ENCODE measurements around the gene PRDM10. TPM values are rescaled to one million over a fixed set of nuclear protein-coding genes. Genes with fewer than 3 reads are reported as not detected.

The PRDM10 gene
- total and polyA plus RNA-seq, 2 experiments from 2014 or later = 4.1 to 12.0 TPM

- H3K27me3 ChIP-seq = no peaks in the 10 kb centered on the region
- no peak for DNase-seq (ENCODE audit: low read depth in 1 of 2, low spot score in 1 of 2)
- no peak for TF ChIP-seq CTCF (IDR thresholded peaks at IDR 0.05; ENCODE audit: low read depth, low read length)
- H3K9me3 ChIP-seq (ENCODE audit: low read depth) = no peaks in the 10 kb centered on the region
- H3K4me1 ChIP-seq (ENCODE audit: low read depth) = peaks cover 3% of the 10 kb centered on the region
- no peak overlapping the region for H3K27ac ChIP-seq
- no peaks in the 10 kb centered on the region for H3K36me3 ChIP-seq
- H3K4me3 ChIP-seq = no peak overlapping the region
Observed at GRCh38 chr11:130006929-130007328, 4.3 kb upstream of the PRDM10 start.

GRCh38 chr11:130003717-130004001 lies 1.0 kb upstream of the PRDM10 start:
- Histone ChIP-seq H3K4me1 (ENCODE audit: low read depth) (peaks cover 6% of the 10 kb centered on the region), H3K9me3 (ENCODE audit: low read depth) (no peaks in the 10 kb centered on the region), H3K27me3 (no peaks in the 10 kb centered on the region), H3K27ac (peak overlapping the region; percentile 98), H3K4me3 (peak overlapping the region; percentile 51), H3K36me3 (no peaks in the 10 kb centered on the region)
- no peak for DNase-seq (ENCODE audit: low read depth in 1 of 2, low spot score in 1 of 2)
- no peak for TF ChIP-seq CTCF (IDR thresholded peaks at IDR 0.05; ENCODE audit: low read depth, low read length)

GRCh38 chr11:130002846-130003716 lies 446 bp upstream of the PRDM10 start:
- Histone ChIP-seq H3K4me1 (ENCODE audit: low read depth) (peaks cover 6% of the 10 kb centered on the region), H3K4me3 (peak overlapping the region; percentile 51), H3K36me3 (no peaks in the 10 kb centered on the region), H3K27me3 (no peaks in the 10 kb centered on the region), H3K27ac (peak overlapping the region; percentile 98), H3K9me3 (ENCODE audit: low read depth) (no peaks in the 10 kb centered on the region)
- DNase-seq (ENCODE audit: low read depth in 1 of 2, low spot score in 1 of 2) = peak; percentile 95 to 98
- TF ChIP-seq CTCF (IDR thresholded peaks at IDR 0.05; ENCODE audit: low read depth, low read length) = no peak

GRCh38 chr11:130001461-130002351 lies 929 bp downstream of the PRDM10 start:
- H3K4me3 ChIP-seq = peak overlapping the region; percentile 51
- peak; percentile 29 to 47 for DNase-seq (ENCODE audit: low read depth in 1 of 2, low spot score in 1 of 2)
- no peaks in the 10 kb centered on the region for H3K36me3 ChIP-seq
- peaks cover 6% of the 10 kb centered on the region for H3K4me1 ChIP-seq (ENCODE audit: low read depth)
- no peaks in the 10 kb centered on the region for H3K27me3 ChIP-seq
- H3K9me3 ChIP-seq (ENCODE audit: low read depth) = no peaks in the 10 kb centered on the region
- peak overlapping the region; percentile 98 for H3K27ac ChIP-seq
- no peak for TF ChIP-seq CTCF (IDR thresholded peaks at IDR 0.05; ENCODE audit: low read depth, low read length)

GRCh38 chr11:130000552-130001176 lies 2.0 kb downstream of the PRDM10 start:
- peak overlapping the region; percentile 98 for H3K27ac ChIP-seq

More at GRCh38 chr11:130000552-130001176, 2.0 kb downstream of the PRDM10 start:
- peaks cover 6% of the 10 kb centered on the region for H3K4me1 ChIP-seq (ENCODE audit: low read depth)
- no peaks in the 10 kb centered on the region for H3K36me3 ChIP-seq
- H3K4me3 ChIP-seq = peak overlapping the region; percentile 51
- H3K27me3 ChIP-seq = no peaks in the 10 kb centered on the region
- no peaks in the 10 kb centered on the region for H3K9me3 ChIP-seq (ENCODE audit: low read depth)
- no peak for DNase-seq (ENCODE audit: low read depth in 1 of 2, low spot score in 1 of 2)
- TF ChIP-seq CTCF (IDR thresholded peaks at IDR 0.05; ENCODE audit: low read depth, low read length) = no peak
